ENCODE measurements around the gene EI24. TPM values are rescaled to one million over a fixed set of nuclear protein-coding genes. Genes with fewer than 3 reads are reported as not detected.

EI24 gene
- total RNA-seq, 1 experiment from 2014 or later: 113 TPM

GRCh38 chr11:125627236-125627910 is 58.1 kb downstream of the EI24 start:
- Histone ChIP-seq H3K27me3 (ENCODE audit: control insufficient read depth, insufficient read depth, low read length) (no peaks in the 10 kb centered on the region), H3K4me3 (ENCODE audit: insufficient read depth, low read depth, low read length) (peak overlapping the region; percentile 83), H3K36me3 (replicated peaks; ENCODE audit: control insufficient read depth, insufficient read depth, low read length) (peaks cover 21% of the 10 kb centered on the region)

More at GRCh38 chr11:125627236-125627910, 58.1 kb downstream of the EI24 start:
- DNase-seq: no peak

Other genes starting within 250 kb of the EI24 start
- 93.8 and 98.9 TPM in 2 replicates for gene FEZ1, start 73.2 kb upstream of the EI24 start, total RNA-seq (2014; rRNA removed; shearing (Covaris generic))
- 143 and 184 TPM in 2 replicates for gene STT3A, start 23.4 kb downstream of the EI24 start, total RNA-seq (2014; rRNA removed; shearing (Covaris generic))
- gene CHEK1, start 55.7 kb downstream of the EI24 start, total RNA-seq (2014; rRNA removed; shearing (Covaris generic)): 85.7 and 112 TPM in 2 replicates
- gene ACRV1, start 111.4 kb downstream of the EI24 start, total RNA-seq (2014; rRNA removed; shearing (Covaris generic)): not detected in 2 replicates
- not detected in 2 replicates for gene PATE1, start 176.8 kb downstream of the EI24 start, total RNA-seq (2014; rRNA removed; shearing (Covaris generic))
- gene PATE2, start 209.4 kb downstream of the EI24 start, total RNA-seq (2014; rRNA removed; shearing (Covaris generic)): not detected in 2 replicates
- gene PATE3, start 218.7 kb downstream of the EI24 start, total RNA-seq (2014; rRNA removed; shearing (Covaris generic)): not detected in 2 replicates

Measured in H7 (cell line).